Measurements from ENCODE around the gene KCNJ16. TPM values are rescaled to one million over a fixed set of nuclear protein-coding genes. Genes with fewer than 3 reads are reported as not detected.

KCNJ16 gene
- total and polyA plus RNA-seq, 2 donors (not counting 1 experiment from before 2014, with no cell fraction given) = not detected

GRCh38 chr17:70116919-70117318 lies 41.9 kb downstream of the KCNJ16 start:
- H3K4me2 ChIP-seq (ENCODE audit: extremely low read depth, insufficient read depth, low read length) = no peak overlapping the region
- no peak overlapping the region for H3K9ac ChIP-seq (ENCODE audit: insufficient read depth, low read length)
- no peak for DNase-seq (ENCODE audit: low read depth in 2 of 2)
- H3K27ac ChIP-seq (ENCODE audit: insufficient read depth, low read length) = no peak overlapping the region
- H3K36me3 ChIP-seq (ENCODE audit: control insufficient read depth, insufficient read depth, low read length) = no peaks in the 10 kb centered on the region
- H3K27me3 ChIP-seq (ENCODE audit: control insufficient read depth, insufficient read depth, low read length) = no peaks in the 10 kb centered on the region
- no peaks in the 10 kb centered on the region for H4K20me1 ChIP-seq (ENCODE audit: control insufficient read depth, extremely low read depth, insufficient read depth, low read length)
- no peaks in the 10 kb centered on the region for H3K79me2 ChIP-seq (ENCODE audit: control insufficient read depth, insufficient read depth, low read length)
- no peaks in the 10 kb centered on the region for H3K4me1 ChIP-seq (ENCODE audit: control insufficient read depth, extremely low read depth, insufficient read depth, low read length)
- no peak overlapping the region for H2AFZ ChIP-seq (ENCODE audit: low read length)
- H3K4me3 ChIP-seq (replicated peaks in 1 of 4; ENCODE audit: control extremely low read depth in 1 of 4, insufficient read depth in 1 of 4, low read depth in 3 of 4, low read length in 4 of 4) = no peak overlapping the region
- TF ChIP-seq CTCF (conservative IDR thresholded peaks at IDR 0.05 in 1 of 2, IDR thresholded peaks at IDR 0.05 in 1 of 2; ENCODE audit: low read depth in 1 of 2, low read length in 2 of 2) (no peak), EZH2 (IDR thresholded peaks at IDR 0.05; ENCODE audit: low read length, missing control alignments) (no peak)
- H3K9me3 ChIP-seq (ENCODE audit: control insufficient read depth, insufficient read depth, low read depth, low read length) = no peaks in the 10 kb centered on the region

- H3K27ac ChIP-seq (ENCODE audit: insufficient read depth, low read length) = no peak overlapping the region
- DNase-seq (ENCODE audit: low read depth in 2 of 2) = no peak
- no peaks in the 10 kb centered on the region for H3K79me2 ChIP-seq (ENCODE audit: control insufficient read depth, insufficient read depth, low read length)
These were observed 44.5 kb downstream of the KCNJ16 start for GRCh38 chr17:70119545-70119944.

GRCh38 chr17:70119983-70120382 lies 45.0 kb downstream of the KCNJ16 start:
- Histone ChIP-seq H2AFZ (ENCODE audit: low read length) (no peak overlapping the region), H3K9ac (ENCODE audit: insufficient read depth, low read length) (no peak overlapping the region), H3K4me3 (replicated peaks in 1 of 4; ENCODE audit: control extremely low read depth in 1 of 4, insufficient read depth in 1 of 4, low read depth in 3 of 4, low read length in 4 of 4) (no peak overlapping the region), H3K9me3 (ENCODE audit: control insufficient read depth, insufficient read depth, low read depth, low read length) (no peaks in the 10 kb centered on the region), H3K36me3 (ENCODE audit: control insufficient read depth, insufficient read depth, low read length) (no peaks in the 10 kb centered on the region), H3K27ac (ENCODE audit: insufficient read depth, low read length) (no peak overlapping the region), H3K27me3 (ENCODE audit: control insufficient read depth, insufficient read depth, low read length) (no peaks in the 10 kb centered on the region), H3K79me2 (ENCODE audit: control insufficient read depth, insufficient read depth, low read length) (no peaks in the 10 kb centered on the region), H3K4me2 (ENCODE audit: extremely low read depth, insufficient read depth, low read length) (no peak overlapping the region), H4K20me1 (ENCODE audit: control insufficient read depth, extremely low read depth, insufficient read depth, low read length) (no peaks in the 10 kb centered on the region), H3K4me1 (ENCODE audit: control insufficient read depth, extremely low read depth, insufficient read depth, low read length) (no peaks in the 10 kb centered on the region)
- TF ChIP-seq CTCF (conservative IDR thresholded peaks at IDR 0.05 in 1 of 2, IDR thresholded peaks at IDR 0.05 in 1 of 2; ENCODE audit: low read depth in 1 of 2, low read length in 2 of 2) (no peak), EZH2 (IDR thresholded peaks at IDR 0.05; ENCODE audit: low read length, missing control alignments) (no peak)
- DNase-seq (ENCODE audit: low read depth in 2 of 2) = peak; percentile 6 to 29

More at GRCh38 chr17:70119545-70119944, 44.5 kb downstream of the KCNJ16 start:
- H3K4me2 ChIP-seq (ENCODE audit: extremely low read depth, insufficient read depth, low read length) = no peak overlapping the region
- no peak overlapping the region for H2AFZ ChIP-seq (ENCODE audit: low read length)
- H4K20me1 ChIP-seq (ENCODE audit: control insufficient read depth, extremely low read depth, insufficient read depth, low read length) = no peaks in the 10 kb centered on the region
- H3K27me3 ChIP-seq (ENCODE audit: control insufficient read depth, insufficient read depth, low read length) = no peaks in the 10 kb centered on the region
- no peaks in the 10 kb centered on the region for H3K9me3 ChIP-seq (ENCODE audit: control insufficient read depth, insufficient read depth, low read depth, low read length)
- no peaks in the 10 kb centered on the region for H3K4me1 ChIP-seq (ENCODE audit: control insufficient read depth, extremely low read depth, insufficient read depth, low read length)
- H3K9ac ChIP-seq (ENCODE audit: insufficient read depth, low read length) = no peak overlapping the region
- no peak overlapping the region for H3K4me3 ChIP-seq (replicated peaks in 1 of 4; ENCODE audit: control extremely low read depth in 1 of 4, insufficient read depth in 1 of 4, low read depth in 3 of 4, low read length in 4 of 4)
- H3K36me3 ChIP-seq (ENCODE audit: control insufficient read depth, insufficient read depth, low read length) = no peaks in the 10 kb centered on the region
- TF ChIP-seq CTCF (conservative IDR thresholded peaks at IDR 0.05 in 1 of 2, IDR thresholded peaks at IDR 0.05 in 1 of 2; ENCODE audit: low read depth in 1 of 2, low read length in 2 of 2) (no peak), EZH2 (IDR thresholded peaks at IDR 0.05; ENCODE audit: low read length, missing control alignments) (no peak)
